BJ (cell line): ENCODE results near the gene GGPS1. TPM values are rescaled to one million over a fixed set of nuclear protein-coding genes. Genes with fewer than 3 reads are reported as not detected.

Source experiments
- CTCF ChIA-PET: fragments of 350-600 bp; formaldehyde crosslinking; extraction: SDS; loops from one replicate; lab custom pipeline; 2021; ENCODE audit warnings: antibody characterized with exemption, inconsistent platforms; lab: Yijun Ruan, JAX
- POLR2A ChIA-PET: fragments of 300-600 bp; sonication (Branson Sonifier 250); formaldehyde crosslinking; extraction: SDS; loops from one replicate; lab custom pipeline; 2021; ENCODE audit warnings: antibody characterized with exemption; lab: Charles Lee
- DNase-seq: peaks from one replicate; pipeline ENCODE4 v3.0.0-alpha.2; 2011; ENCODE audit warnings: low read depth
- H3K27me3 ChIP-seq: 2 replicates; pipeline ENCODE4 v1.6.0; 2011; ENCODE audit warnings: low read length; ENCODE audit not compliant: control insufficient read depth, insufficient read depth
- H3K36me3 ChIP-seq: 2 replicates; pipeline ENCODE4 v1.5.1; 2011; ENCODE audit warnings: low read length; ENCODE audit not compliant: control insufficient read depth, insufficient read depth
- H3K4me3 ChIP-seq: 2 replicates; pipeline ENCODE4 v1.5.1; 2011; ENCODE audit warnings: low read depth, mild to moderate bottlenecking, control low read depth, low read length
- polyA plus RNA-seq: library from polyadenylated mRNA; depleted of rRNA; stranded (reverse); fragments of >200 nt; gene quantifications from 2 replicates; pipeline ENCODE4 v1.2.3, GENCODE V29; 2011
- TF ChIP-seq, protein P1 (sequence below): IDR thresholded peaks from 2 replicates; pipeline ENCODE4 v1.5.1; 2011; ENCODE audit warnings: low read depth, mild to moderate bottlenecking, control low read depth, inconsistent platforms, low read length, moderate library complexity; ENCODE audit not compliant: insufficient read depth

Gene GGPS1
- polyA plus RNA-seq, 1 experiment = 18.8 TPM

DNA sequence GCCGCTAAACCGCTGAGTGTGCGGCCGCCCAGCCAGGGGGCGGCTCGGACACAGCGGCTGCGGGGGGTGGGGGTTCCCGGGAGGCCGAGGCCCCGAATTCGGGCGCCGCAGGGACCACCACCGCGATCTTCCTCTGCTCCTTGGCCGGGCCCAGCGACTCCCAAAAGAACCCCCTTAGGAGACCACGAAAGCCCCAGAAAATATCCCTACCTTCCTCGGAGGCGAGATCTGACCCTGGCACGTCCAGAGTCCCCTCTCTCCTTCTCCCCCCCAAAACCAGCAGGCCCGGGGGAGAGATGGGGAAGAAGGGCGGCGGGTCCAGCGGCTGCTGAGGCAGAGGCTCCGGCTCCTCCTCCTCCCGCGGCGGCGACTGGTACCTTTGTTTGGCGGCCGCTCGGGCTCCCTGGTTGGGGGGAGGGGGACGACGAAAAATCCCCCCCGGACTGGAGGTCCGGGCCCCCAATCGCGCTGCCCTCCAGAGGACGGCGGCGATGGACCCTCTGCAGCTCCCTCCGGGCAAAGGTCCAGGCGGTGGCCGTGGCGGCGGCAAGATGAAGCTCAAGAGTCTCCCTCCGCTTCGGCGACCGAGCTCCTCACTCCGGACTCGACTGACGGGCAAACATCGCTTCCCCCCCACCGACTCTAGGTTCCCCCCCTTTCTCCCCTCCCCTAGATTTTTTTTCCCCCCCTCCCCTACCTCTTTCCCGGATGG, 655 bp upstream of the GGPS1 start, which contains the start of gene ARID4B:
Gene ARID4B (minus strand): TSS at position 621 of the 712 bp plus-strand sequence. CDS start 1,260 bp downstream, outside the sequence.
- H3K27me3 ChIP-seq = no peaks in the 10 kb centered on the region
- peak within 1 kb of the TSS; percentile 94 for H3K4me3 ChIP-seq
- no peak for DNase-seq
- POLR2A ChIA-PET = interaction anchor here (0.6 to 0.7 kb wide), 5 partner anchors 13 to 345 kb away, joined by 3 to 12 read pairs (median 5); no protein-coding TSS in a partner anchor
- TF ChIP-seq, protein P1, sequence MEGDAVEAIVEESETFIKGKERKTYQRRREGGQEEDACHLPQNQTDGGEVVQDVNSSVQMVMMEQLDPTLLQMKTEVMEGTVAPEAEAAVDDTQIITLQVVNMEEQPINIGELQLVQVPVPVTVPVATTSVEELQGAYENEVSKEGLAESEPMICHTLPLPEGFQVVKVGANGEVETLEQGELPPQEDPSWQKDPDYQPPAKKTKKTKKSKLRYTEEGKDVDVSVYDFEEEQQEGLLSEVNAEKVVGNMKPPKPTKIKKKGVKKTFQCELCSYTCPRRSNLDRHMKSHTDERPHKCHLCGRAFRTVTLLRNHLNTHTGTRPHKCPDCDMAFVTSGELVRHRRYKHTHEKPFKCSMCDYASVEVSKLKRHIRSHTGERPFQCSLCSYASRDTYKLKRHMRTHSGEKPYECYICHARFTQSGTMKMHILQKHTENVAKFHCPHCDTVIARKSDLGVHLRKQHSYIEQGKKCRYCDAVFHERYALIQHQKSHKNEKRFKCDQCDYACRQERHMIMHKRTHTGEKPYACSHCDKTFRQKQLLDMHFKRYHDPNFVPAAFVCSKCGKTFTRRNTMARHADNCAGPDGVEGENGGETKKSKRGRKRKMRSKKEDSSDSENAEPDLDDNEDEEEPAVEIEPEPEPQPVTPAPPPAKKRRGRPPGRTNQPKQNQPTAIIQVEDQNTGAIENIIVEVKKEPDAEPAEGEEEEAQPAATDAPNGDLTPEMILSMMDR = no peak
- no peaks in the 10 kb centered on the region for H3K36me3 ChIP-seq
- CTCF ChIA-PET = interaction anchor here (1.0 to 4.5 kb wide), 3 partner anchors 22 to 88 kb away, joined by 3 to 21 read pairs (median 3); no protein-coding TSS in a partner anchor

- CTCF ChIA-PET = interaction anchor here (0.6 to 4.5 kb wide), 6 partner anchors 10 to 130 kb away, joined by 3 to 21 read pairs (median 5); no protein-coding TSS in a partner anchor
- POLR2A ChIA-PET = interaction anchor here (1.0 kb wide), 1 partner anchor 15 kb away, joined by 3 read pairs; no protein-coding TSS in a partner anchor
Observed at GRCh38 chr1:235329139-235329902, 951 bp downstream of the GGPS1 start.

GRCh38 chr1:235330918-235331285, 2.5 kb downstream of the GGPS1 start:
- Histone ChIP-seq H3K36me3 (no peaks in the 10 kb centered on the region), H3K27me3 (no peaks in the 10 kb centered on the region), H3K4me3 (no peak overlapping the region)
- DNase-seq = no peak
- CTCF ChIA-PET = interaction anchor here (1.4 to 4.5 kb wide), 3 partner anchors 8 to 85 kb away, joined by 3 to 21 read pairs (median 14); no protein-coding TSS in a partner anchor
- TF ChIP-seq, protein P1 = no peak
- POLR2A ChIA-PET = no interaction called here

More at GRCh38 chr1:235329139-235329902, 951 bp downstream of the GGPS1 start:
- Histone ChIP-seq H3K4me3 (peak overlapping the region; percentile 66), H3K27me3 (no peaks in the 10 kb centered on the region), H3K36me3 (no peaks in the 10 kb centered on the region)
- TF ChIP-seq, protein P1 = no peak
- no peak for DNase-seq

DNA sequence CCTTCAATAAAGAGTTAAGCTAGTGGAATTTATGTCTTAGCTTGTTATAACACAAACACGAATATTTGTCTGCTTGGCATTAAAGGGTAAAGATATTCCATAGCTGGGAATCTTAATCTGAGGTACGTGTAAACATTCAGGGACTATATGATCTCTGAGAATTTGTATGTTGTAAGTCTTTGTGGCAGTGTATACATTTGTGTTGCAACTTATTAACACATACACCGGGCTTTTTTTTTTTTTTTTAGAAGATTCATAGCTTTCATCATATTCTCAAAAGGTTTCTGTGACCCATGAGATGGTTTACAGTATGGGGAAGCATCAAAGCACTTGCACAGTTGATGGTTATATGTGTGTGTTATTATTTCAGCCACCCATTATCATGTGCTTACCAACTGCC, 3.0 kb downstream of the GGPS1 start:
- no peaks in the 10 kb centered on the region for H3K27me3 ChIP-seq
- TF ChIP-seq, protein P1 = no peak
- DNase-seq = no peak
- POLR2A ChIA-PET = no interaction called here
- CTCF ChIA-PET = interaction anchor here (1.4 to 4.5 kb wide), 3 partner anchors 8 to 85 kb away, joined by 3 to 21 read pairs (median 14); no protein-coding TSS in a partner anchor
- no peak overlapping the region for H3K4me3 ChIP-seq
- H3K36me3 ChIP-seq = no peaks in the 10 kb centered on the region
